ENCODE measurements around the gene LRRC8B. TPM values are rescaled to one million over a fixed set of nuclear protein-coding genes. Genes with fewer than 3 reads are reported as not detected.
"Not testable (repeated sequence)": the region's sequence is repeated elsewhere in the genome, so short reads cannot be mapped to it uniquely, and the experiment has no call there.

The LRRC8B gene
- total and polyA plus RNA-seq, 2 donors from 2014 or later, result 2.4 to 15.1 TPM

- Histone ChIP-seq H3K9me3 (ENCODE audit: control insufficient read depth in 2 of 3, insufficient read depth in 1 of 3, low read length in 3 of 3) (no peaks in the 10 kb centered on the region), H3K9ac (ENCODE audit: low read length in 3 of 3) (no peak overlapping the region), H3K4me3 (ENCODE audit: low read length in 3 of 3) (no peak overlapping the region), H3K4me1 (ENCODE audit: control insufficient read depth in 2 of 3, insufficient read depth in 2 of 3, low read depth in 1 of 3, low read length in 3 of 3) (no peaks in the 10 kb centered on the region), H3K27me3 (ENCODE audit: control insufficient read depth, insufficient read depth, low read length) (no peaks in the 10 kb centered on the region), H3K36me3 (ENCODE audit: control insufficient read depth in 2 of 3, insufficient read depth in 3 of 3, low read length in 3 of 3) (no peaks in the 10 kb centered on the region), H3K27ac (ENCODE audit: low read depth in 2 of 2, low read length in 2 of 2) (no peak overlapping the region)
- FAIRE-seq, result no peak
- no peak for DNase-seq
- TF ChIP-seq CTCF (IDR thresholded peaks at IDR 0.05; ENCODE audit: borderline replicate concordance, extremely low read depth, insufficient read depth), result no peak
- intact Hi-C loops (cut with DNase I), result no loop called here
Observed at GRCh38 chr1:89588480-89588879, 63.9 kb downstream of the LRRC8B start.

DNA sequence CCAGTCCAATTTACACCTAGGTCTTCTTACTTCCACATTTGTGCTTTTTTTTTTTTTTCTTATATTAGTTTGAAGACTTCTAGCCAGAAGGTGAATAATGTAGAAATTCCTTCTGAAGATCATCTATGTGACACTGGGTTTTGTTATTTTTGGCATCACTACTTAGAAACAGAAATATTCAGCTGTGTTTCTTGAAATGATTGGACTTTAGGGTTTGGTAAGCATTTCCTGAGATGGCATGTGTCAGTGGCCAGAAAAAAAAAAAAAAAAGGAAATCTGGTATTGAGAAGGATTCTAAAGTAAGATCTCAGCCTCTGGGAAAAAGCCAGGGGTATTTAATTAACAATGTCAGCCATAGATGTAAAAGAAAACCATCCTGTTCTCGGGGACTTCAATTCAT is 64.9 kb downstream of the LRRC8B start:
- Histone ChIP-seq H3K27me3 (ENCODE audit: control insufficient read depth, insufficient read depth, low read length) (no peaks in the 10 kb centered on the region), H3K4me3 (ENCODE audit: low read length in 3 of 3) (no peak overlapping the region), H3K36me3 (ENCODE audit: control insufficient read depth in 2 of 3, insufficient read depth in 3 of 3, low read length in 3 of 3) (no peaks in the 10 kb centered on the region), H3K9ac (ENCODE audit: low read length in 3 of 3) (no peak overlapping the region), H3K9me3 (ENCODE audit: control insufficient read depth in 2 of 3, insufficient read depth in 1 of 3, low read length in 3 of 3) (no peaks in the 10 kb centered on the region), H3K27ac (ENCODE audit: low read depth in 2 of 2, low read length in 2 of 2) (no peak overlapping the region), H3K4me1 (ENCODE audit: control insufficient read depth in 2 of 3, insufficient read depth in 2 of 3, low read depth in 1 of 3, low read length in 3 of 3) (no peaks in the 10 kb centered on the region)
- no peak for DNase-seq
- intact Hi-C loops (cut with DNase I), result no loop called here
- no peak for FAIRE-seq
- TF ChIP-seq CTCF (IDR thresholded peaks at IDR 0.05; ENCODE audit: borderline replicate concordance, extremely low read depth, insufficient read depth), result no peak

GRCh38 chr1:89590341-89591080 is 65.9 kb downstream of the LRRC8B start:
- TF ChIP-seq CTCF (IDR thresholded peaks at IDR 0.05; ENCODE audit: borderline replicate concordance, extremely low read depth, insufficient read depth), result no peak
- no peak for FAIRE-seq
- no peak for DNase-seq
- no peak overlapping the region for H3K27ac ChIP-seq (ENCODE audit: low read depth in 2 of 2, low read length in 2 of 2)
- no peaks in the 10 kb centered on the region for H3K27me3 ChIP-seq (ENCODE audit: control insufficient read depth, insufficient read depth, low read length)
- H3K36me3 ChIP-seq (ENCODE audit: control insufficient read depth in 2 of 3, insufficient read depth in 3 of 3, low read length in 3 of 3), result no peaks in the 10 kb centered on the region
- intact Hi-C loops (cut with DNase I), result no loop called here
- H3K9ac ChIP-seq (ENCODE audit: low read length in 3 of 3), result no peak overlapping the region
- no peaks in the 10 kb centered on the region for H3K9me3 ChIP-seq (ENCODE audit: control insufficient read depth in 2 of 3, insufficient read depth in 1 of 3, low read length in 3 of 3)
- H3K4me3 ChIP-seq (ENCODE audit: low read length in 3 of 3), result no peak overlapping the region
- no peaks in the 10 kb centered on the region for H3K4me1 ChIP-seq (ENCODE audit: control insufficient read depth in 2 of 3, insufficient read depth in 2 of 3, low read depth in 1 of 3, low read length in 3 of 3)

GRCh38 chr1:89592861-89593302 is 68.3 kb downstream of the LRRC8B start:
- DNase-seq; H3K36me3 ChIP-seq (ENCODE audit: control insufficient read depth in 2 of 3, insufficient read depth in 3 of 3, low read length in 3 of 3); H3K4me1 ChIP-seq (ENCODE audit: control insufficient read depth in 2 of 3, insufficient read depth in 2 of 3, low read depth in 1 of 3, low read length in 3 of 3); H3K27me3 ChIP-seq (ENCODE audit: control insufficient read depth, insufficient read depth, low read length); intact Hi-C loops (cut with DNase I); H3K9ac ChIP-seq (ENCODE audit: low read length in 3 of 3); H3K4me3 ChIP-seq (ENCODE audit: low read length in 3 of 3); H3K9me3 ChIP-seq (ENCODE audit: control insufficient read depth in 2 of 3, insufficient read depth in 1 of 3, low read length in 3 of 3); FAIRE-seq; H3K27ac ChIP-seq (ENCODE audit: low read depth in 2 of 2, low read length in 2 of 2): not testable (repeated sequence)

Data from kidney (tissue), 14 donors.